IMR-90 (cell line): Measurements from ENCODE around the gene AFDN. TPM values are rescaled to one million over a fixed set of nuclear protein-coding genes. Genes with fewer than 3 reads are reported as not detected.

Experiments
- ATAC-seq: fragments of 200-7000 bp; cut with Tn5 transposase; 2 replicates; pipeline ENCODE4 v1.9.1; 2020; ENCODE audit warnings: low read depth, mild to moderate bottlenecking, moderate library complexity
- BruUV-seq: library from RNA; stranded (reverse); fragments of 400-500 nt; replicated peaks from 2 replicates; lab custom pipeline; 2021; lab: Mats Ljungman, UMichigan
- CTCF ChIA-PET: fragments of 300-600 bp; formaldehyde crosslinking; extraction: SDS; loops from one replicate; lab custom pipeline; 2021; ENCODE audit warnings: antibody characterized with exemption; lab: Yijun Ruan, JAX
- POLR2A ChIA-PET: fragments of 300-600 bp; sonication (Branson Sonifier 250); formaldehyde crosslinking; loops from one replicate; lab custom pipeline; 2022; ENCODE audit warnings: antibody characterized with exemption; ENCODE audit not compliant: unreplicated experiment; lab: Charles Lee
- DNase-seq: peaks from one replicate; pipeline ENCODE4 v3.0.0; 2013
- H2AFZ ChIP-seq: replicated peaks from 2 replicates; pipeline ENCODE3; 2013; ENCODE audit warnings: low read length, mild to moderate bottlenecking; ENCODE audit not compliant: poor library complexity
- H2AK5ac ChIP-seq: 2 replicates; pipeline ENCODE4 v1.6.1; 2013; ENCODE audit warnings: low read depth, low read length, inconsistent platforms
- H2AK9ac ChIP-seq: replicated peaks from 2 replicates; pipeline ENCODE3; 2013; ENCODE audit warnings: mild to moderate bottlenecking, low read depth, low read length, moderate library complexity; ENCODE audit not compliant: poor library complexity
- H2BK120ac ChIP-seq: 2 replicates; pipeline ENCODE4 v1.6.1; 2013; ENCODE audit warnings: low read depth, low read length, inconsistent platforms
- H2BK15ac ChIP-seq: 3 replicates; pipeline ENCODE4 v1.6.1; 2013; ENCODE audit warnings: low read depth, low read length, inconsistent platforms
- H2BK20ac ChIP-seq: 2 replicates; pipeline ENCODE4 v1.6.1; 2013; ENCODE audit warnings: low read depth, mild to moderate bottlenecking, inconsistent platforms, low read length, moderate library complexity
- H2BK5ac ChIP-seq: 2 replicates; pipeline ENCODE4 v1.6.1; 2013; ENCODE audit warnings: mild to moderate bottlenecking, low read depth, low read length, inconsistent platforms; ENCODE audit not compliant: poor library complexity, severe bottlenecking
- H3K14ac ChIP-seq: replicated peaks from 2 replicates; pipeline ENCODE4 v1.6.1; 2013; ENCODE audit warnings: low read depth, low read length, inconsistent platforms
- H3K18ac ChIP-seq: 2 replicates; pipeline ENCODE4 v1.6.1; 2013; ENCODE audit warnings: low read depth, low read length, control low read depth
- H3K23ac ChIP-seq: 2 replicates; pipeline ENCODE4 v1.6.1; 2013; ENCODE audit warnings: low read depth, low read length, inconsistent platforms
- H3K27ac ChIP-seq: 2 replicates; pipeline ENCODE4 v1.5.1; 2013; ENCODE audit warnings: mild to moderate bottlenecking, control low read depth, low read length; ENCODE audit not compliant: insufficient read depth
- H3K27me3 ChIP-seq: 2 replicates; pipeline ENCODE4 v1.6.1; 2013; ENCODE audit warnings: low read length; ENCODE audit not compliant: control insufficient read depth, insufficient read depth
- H3K36me3 ChIP-seq: 2 replicates; pipeline ENCODE4 v1.6.1; 2013; ENCODE audit warnings: low read length, mixed read lengths; ENCODE audit not compliant: control insufficient read depth, insufficient read depth
- H3K4ac ChIP-seq: 2 replicates; pipeline ENCODE4 v1.6.1; 2013; ENCODE audit warnings: low read depth, low read length, inconsistent platforms
- H3K4me1 ChIP-seq: 2 replicates; pipeline ENCODE4 v1.6.1; 2013; ENCODE audit warnings: low read length, mixed read lengths; ENCODE audit not compliant: control insufficient read depth, insufficient read depth
- H3K4me2 ChIP-seq: 2 replicates; pipeline ENCODE4 v1.6.1; 2013; ENCODE audit warnings: low read depth, mild to moderate bottlenecking, control low read depth, low read length, moderate library complexity
- H3K4me3 ChIP-seq: 2 replicates; pipeline ENCODE4 v1.5.1; 2013; ENCODE audit warnings: low read depth, mild to moderate bottlenecking, control low read depth, low read length, moderate library complexity; ENCODE audit not compliant: insufficient read depth
- H3K56ac ChIP-seq: 2 replicates; pipeline ENCODE4 v1.6.1; 2013; ENCODE audit warnings: low read length, inconsistent platforms; ENCODE audit not compliant: insufficient read depth; ENCODE audit errors: extremely low read depth
- H3K79me1 ChIP-seq, 2 experiments: 2 replicates each; pipeline ENCODE4 v1.6.1; 2013; ENCODE audit warnings: low read length in 2 of 2, inconsistent platforms in 1 of 2, low read depth in 1 of 2
- H3K9ac ChIP-seq: 2 replicates; pipeline ENCODE4 v1.6.1; 2013; ENCODE audit warnings: low read depth, low read length, control low read depth
- H3K9me1 ChIP-seq: 2 replicates; pipeline ENCODE4 v1.6.1; 2013; ENCODE audit warnings: low read length, inconsistent platforms; ENCODE audit not compliant: insufficient read depth
- H3K9me3 ChIP-seq: 2 replicates; pipeline ENCODE4 v1.6.1; 2013; ENCODE audit warnings: low read length; ENCODE audit not compliant: control insufficient read depth, insufficient read depth
- H4K20me1 ChIP-seq: 2 replicates; pipeline ENCODE4 v1.6.1; 2013; ENCODE audit warnings: low read length, inconsistent platforms; ENCODE audit not compliant: insufficient read depth
- H4K5ac ChIP-seq: 2 replicates; pipeline ENCODE4 v1.6.1; 2013; ENCODE audit warnings: mild to moderate bottlenecking, low read depth, low read length, control low read depth
- H4K8ac ChIP-seq, 2 experiments: 2 replicates each; pipeline ENCODE4 v1.6.1; 2013; ENCODE audit warnings: low read depth in 2 of 2, low read length in 2 of 2, control low read depth in 1 of 2, inconsistent platforms in 1 of 2
- H4K91ac ChIP-seq: 2 replicates; pipeline ENCODE4 v1.6.1; 2013; ENCODE audit warnings: low read depth, low read length, inconsistent platforms; ENCODE audit not compliant: insufficient read depth
- BHLHE40 ChIP-seq: fragments of 150-350 bp; IDR thresholded peaks from 2 replicates; pipeline ENCODE4 v1.6.1; 2016; ENCODE audit warnings: mild to moderate bottlenecking, low read depth, low read length
- CEBPB ChIP-seq: IDR thresholded peaks from 2 replicates; pipeline ENCODE4 v1.6.1; 2012; ENCODE audit warnings: low read depth, low read length, improper control_type of control experiment
- CHD1 ChIP-seq: IDR thresholded peaks from 2 replicates; pipeline ENCODE4 v1.6.1; 2012; ENCODE audit warnings: low read depth, low read length, improper control_type of control experiment
- CTCF ChIP-seq: conservative IDR thresholded peaks from 2 replicates; pipeline ENCODE4 v1.5.1; 2012; ENCODE audit warnings: mild to moderate bottlenecking, low read depth, low read length, improper control_type of control experiment
- ELK1 ChIP-seq: fragments of 150-350 bp; IDR thresholded peaks from 2 replicates; pipeline ENCODE4 v1.6.1; 2016; ENCODE audit warnings: low read depth, mild to moderate bottlenecking, low read length, moderate library complexity, borderline replicate concordance
- FOS ChIP-seq: fragments of 150-350 bp; IDR thresholded peaks from 2 replicates; pipeline ENCODE4 v1.6.1; 2016; ENCODE audit warnings: low read depth, low read length
- MAFK ChIP-seq: IDR thresholded peaks from 2 replicates; pipeline ENCODE4 v1.6.1; 2012; ENCODE audit warnings: low read depth, low read length, improper control_type of control experiment
- MAZ ChIP-seq: IDR thresholded peaks from 2 replicates; pipeline ENCODE4 v1.6.1; 2012; ENCODE audit warnings: low read depth, mild to moderate bottlenecking, low read length, improper control_type of control experiment, moderate library complexity, borderline replicate concordance
- MXI1 ChIP-seq: IDR thresholded peaks from 2 replicates; pipeline ENCODE4 v1.6.1; 2012; ENCODE audit warnings: low read depth, mild to moderate bottlenecking, low read length, moderate library complexity, borderline replicate concordance
- NFE2L2 ChIP-seq: fragments of 150-350 bp; IDR thresholded peaks from 2 replicates; pipeline ENCODE4 v1.6.1; 2016; ENCODE audit warnings: low read depth, mild to moderate bottlenecking, low read length
- POLR2A ChIP-seq: IDR thresholded peaks from 2 replicates; pipeline ENCODE4 v1.6.1; 2012; ENCODE audit warnings: mild to moderate bottlenecking, low read depth, low read length
- RAD21 ChIP-seq: IDR thresholded peaks from 2 replicates; pipeline ENCODE4 v1.6.1; 2012; ENCODE audit warnings: low read length, improper control_type of control experiment
- RCOR1 ChIP-seq: IDR thresholded peaks from 2 replicates; pipeline ENCODE4 v1.6.1; 2012; ENCODE audit warnings: mild to moderate bottlenecking, low read length, improper control_type of control experiment; ENCODE audit not compliant: insufficient replicate concordance
- RFX5 ChIP-seq: IDR thresholded peaks from 2 replicates; pipeline ENCODE4 v1.8.0; 2012; ENCODE audit warnings: low read depth, mild to moderate bottlenecking, low read length, moderate library complexity
- SMC3 ChIP-seq: fragments of 150-350 bp; IDR thresholded peaks from 2 replicates; pipeline ENCODE4 v1.6.1; 2016; ENCODE audit warnings: low read depth, mild to moderate bottlenecking, antibody characterized with exemption, low read length, moderate library complexity
- USF2 ChIP-seq: fragments of 150-350 bp; IDR thresholded peaks from 2 replicates; pipeline ENCODE4 v1.6.1; 2017; ENCODE audit warnings: mild to moderate bottlenecking, antibody characterized with exemption, low read length, low read depth
- WGBS, 2 experiments: methylation state at CpG; one replicate each; pipeline versions ENCODE4 v1.1.5 to v1.1.7; 2013; ENCODE audit warnings: missing lambda C conversion rate in 2 of 2; ENCODE audit not compliant: insufficient read length in 1 of 2; ENCODE audit errors: extremely low coverage in 2 of 2; 5-methylcytosine and 5-hydroxymethylcytosine counted together
- dilution Hi-C: fragments of 300-500 bp; cut with HindIII; formaldehyde crosslinking; loops from one replicate; pipeline ENCODE4 v1.14.3; 2018; ENCODE audit warnings: low sequenced_read_pairs; ENCODE audit not compliant: unreplicated experiment
- in situ Hi-C: fragments of 300-500 bp; cut with MboI; formaldehyde crosslinking; loops from 3 replicates; pipeline ENCODE4 v1.14.3; 2019; ENCODE audit warnings: low sequenced_read_pairs, inconsistent platforms, mixed read lengths
- intact Hi-C: fragments of 100-400 bp; cut with micrococcal nuclease; formaldehyde crosslinking; loops from 2 replicates; pipeline ENCODE4 v1.10.0; 2022
- polyA plus RNA-seq, 3 experiments: library from polyadenylated mRNA; depleted of rRNA; stranded (reverse); fragments of >200 nt; gene quantifications; 2 replicates each; pipeline ENCODE4 v1.2.3, GENCODE V29; 2012; ENCODE audit warnings: low replicate concordance in 1 of 3
- total RNA-seq: library from RNA; depleted of rRNA; stranded (reverse); fragments of >200 nt; gene quantifications from 2 replicates; pipeline ENCODE4 v1.2.3, GENCODE V29; 2012

Gene AFDN
- total and polyA plus RNA-seq, 2 of the 4 experiments (the other 2 are of a cell fraction): 11.6 to 20.8 TPM

GRCh38 chr6:167850782-167851181, 24.1 kb downstream of the AFDN start:
- WGBS, 2 experiments: no CpG with 5 or more reads among the region's 6 CpGs
- no peak overlapping the region for H3K14ac ChIP-seq
- H2AK5ac ChIP-seq: no peak overlapping the region
- ChIA-PET CTCF (no interaction called here), POLR2A (no interaction called here)
- no peak overlapping the region for H2BK5ac ChIP-seq
- no peak overlapping the region for H4K8ac ChIP-seq
- no peak overlapping the region for H4K91ac ChIP-seq
- H4K20me1 ChIP-seq: no peaks in the 10 kb centered on the region; the same call in 1 of the 2 replicates
- no peak overlapping the region for H2BK120ac ChIP-seq
- DNase-seq: no peak
- dilution Hi-C loops (no loop called here), intact Hi-C loops (no loop called here), in situ Hi-C loops (no loop called here)
- H3K79me1 ChIP-seq: peaks cover 11 to 21% of the 10 kb centered on the region in 2 experiments; a peak in 3 of 4 replicates
- no peak overlapping the region for H2BK20ac ChIP-seq
- 0 out of 2 replicates have a peak, but pooled peaks cover 2% of the 10 kb centered on the region for H3K9me1 ChIP-seq
- H3K27ac ChIP-seq: no peak overlapping the region
- no peak overlapping the region for H3K4ac ChIP-seq
- H2BK15ac ChIP-seq: no peak overlapping the region
- H3K4me1 ChIP-seq: peaks cover 4% of the 10 kb centered on the region
- no peak for ATAC-seq
- no peaks in the 10 kb centered on the region for H3K36me3 ChIP-seq
- H3K4me3 ChIP-seq: no peak overlapping the region
- no peaks in the 10 kb centered on the region for H3K27me3 ChIP-seq
- H3K9ac ChIP-seq: no peak overlapping the region
- H4K5ac ChIP-seq: no peak overlapping the region
- no peak overlapping the region for H3K4me2 ChIP-seq
- H3K23ac ChIP-seq: no peak overlapping the region
- H3K18ac ChIP-seq: no peak overlapping the region
- no peaks in the 10 kb centered on the region for H3K9me3 ChIP-seq
- H2AK9ac ChIP-seq: no peak overlapping the region
- TF ChIP-seq FOS (no peak), POLR2A (no peak), MXI1 (no peak), RFX5 (no peak), BHLHE40 (no peak), NFE2L2 (no peak), SMC3 (no peak), CHD1 (no peak), MAFK (no peak), RAD21 (no peak), CTCF (no peak), MAZ (no peak), ELK1 (no peak), CEBPB (no peak), USF2 (no peak), RCOR1 (no peak)
- H2AFZ ChIP-seq: no peak overlapping the region
- no TSS peak for BruUV-seq
- no peak overlapping the region for H3K56ac ChIP-seq
